ENCODE results near the gene FBXW8. TPM values are rescaled to one million over a fixed set of nuclear protein-coding genes. Genes with fewer than 3 reads are reported as not detected.

FBXW8 gene
- total RNA-seq, 1 experiment from 2014 or later = 15.3 TPM

DNA sequence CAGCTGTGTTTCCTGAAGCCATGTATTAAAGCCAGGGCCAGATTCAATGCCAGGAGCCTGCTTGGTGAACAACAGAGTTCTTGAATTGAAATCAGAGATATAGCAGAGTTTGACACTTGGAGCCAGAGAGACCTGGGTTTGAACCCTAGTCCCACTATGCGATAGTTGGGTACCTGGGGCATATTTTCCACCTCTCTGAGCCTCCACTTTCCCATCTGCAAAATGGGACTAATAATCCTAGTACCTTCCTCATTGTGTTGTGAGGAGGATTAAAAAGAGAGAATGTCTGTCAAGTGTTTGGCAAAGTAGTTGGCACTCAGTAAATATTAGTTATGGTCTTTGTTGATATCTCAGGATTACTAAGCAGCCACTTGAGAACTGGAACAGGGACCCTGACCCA is 23.5 kb upstream of the FBXW8 start:
- Histone ChIP-seq H2BK5ac (ENCODE audit: insufficient read length, low read length) (no peak overlapping the region), H4K8ac (replicated peaks; ENCODE audit: insufficient read length, low read depth, low read length) (no peak overlapping the region), H3K27ac (ENCODE audit: insufficient read length, low read depth, low read length) (no peak overlapping the region), H3K56ac (ENCODE audit: insufficient read length, low read depth, low read length) (no peak overlapping the region), H4K20me1 (ENCODE audit: control insufficient read depth, insufficient read depth, insufficient read length) (no peaks in the 10 kb centered on the region), H3K9me3 (ENCODE audit: control insufficient read depth, low read depth, low read length) (no peaks in the 10 kb centered on the region), H3K79me2 (ENCODE audit: insufficient read depth, low read length) (no peaks in the 10 kb centered on the region), H3K79me1 (ENCODE audit: insufficient read depth, low read depth, low read length, poor library complexity, severe bottlenecking) (no peaks in the 10 kb centered on the region), H3K4me1 (ENCODE audit: insufficient read depth, low read length) (no peaks in the 10 kb centered on the region), H3K14ac (ENCODE audit: insufficient read depth, low read length) (no peak overlapping the region), H2BK12ac (ENCODE audit: insufficient read length, low read depth, low read length) (no peak overlapping the region), H2BK15ac (ENCODE audit: low read depth, low read length) (no peak overlapping the region), H3K27me3 (ENCODE audit: insufficient read depth, low read length) (peaks cover 8% of the 10 kb centered on the region; the same call in 1 of the 2 replicates), H3K23me2 (ENCODE audit: insufficient read length, low read depth, low read length, poor library complexity, severe bottlenecking) (no peaks in the 10 kb centered on the region), H2BK120ac (ENCODE audit: low read depth, low read length, poor library complexity, severe bottlenecking) (no peak overlapping the region), H3K4me2 (ENCODE audit: insufficient read depth, insufficient read length, low read length) (no peak overlapping the region), H2AFZ (ENCODE audit: low read length) (no peak overlapping the region), H4K5ac (ENCODE audit: insufficient read length, low read depth, low read length) (no peak overlapping the region), H3K9ac (ENCODE audit: extremely low read depth, insufficient read length, low read length) (no peak overlapping the region), H3K23ac (ENCODE audit: insufficient read length, low read depth, low read length) (no peak overlapping the region), H3K4ac (ENCODE audit: low read depth, low read length) (no peak overlapping the region), H3K18ac (ENCODE audit: insufficient read length, low read depth, low read length) (no peak overlapping the region), H4K91ac (ENCODE audit: insufficient read length, low read depth, low read length) (no peak overlapping the region), H3T11ph (ENCODE audit: low read length) (no peak overlapping the region), H2BK20ac (ENCODE audit: low read depth, low read length, poor library complexity, severe bottlenecking) (no peak overlapping the region), H2AK5ac (ENCODE audit: insufficient read length, low read length) (no peak overlapping the region)
- WGBS (ENCODE audit: extremely low coverage, insufficient read length, low lambda C conversion rate) = no CpG with 5 or more reads among the region's 1 CpG
- Mint-ChIP-seq H3K27ac (no peak overlapping the region), H3K27me3 (ENCODE audit: low read depth) (peaks cover 63% of the 10 kb centered on the region), H3K36me3 (ENCODE audit: insufficient read depth in 1 of 3, low read depth in 3 of 3) (no peaks in the 10 kb centered on the region), H3K4me3 (no peak overlapping the region), H3K9me3 (no peaks in the 10 kb centered on the region), H3K4me1 (peaks cover 7 to 12% of the 10 kb centered on the region in 2 experiments)
- TF ChIP-seq CTCF (conservative IDR thresholded peaks at IDR 0.05) = no peak
- no peak for DNase-seq
